KBM-7 (cell line): ENCODE data around the gene ABCB11.
"Not testable (repeated sequence)": the region's sequence is repeated elsewhere in the genome, so short reads cannot be mapped to it uniquely, and the experiment has no call there.

Experiments
- DNase-seq: peaks from one replicate; pipeline ENCODE4 v3.0.0-alpha.2; 2015
- in situ Hi-C: fragments of 300-500 bp; cut with MboI; formaldehyde crosslinking; loops from 2 replicates; pipeline ENCODE4 v1.14.3; 2020; ENCODE audit warnings: low sequenced_read_pairs, low pct_unique_long_range_greater_than_20kb, mixed read lengths

The ABCB11 gene

GRCh38 chr2:168870824-168871223, 160.3 kb downstream of the ABCB11 start:
- in situ Hi-C loops, DNase-seq: not testable (repeated sequence)
